Neuronal stem cell (in vitro differentiated cells): ENCODE results near the gene TIMM21.

Source experiments
- DNase-seq: peaks from one replicate; pipeline ENCODE4 v3.0.0-alpha.2; 2013; ENCODE audit warnings: low spot score
- H2AFZ ChIP-seq: one replicate; pipeline ENCODE4 v1.6.1; 2013; ENCODE audit warnings: mild to moderate bottlenecking, low read length, inconsistent platforms
- H2AK5ac ChIP-seq: 2 replicates; pipeline ENCODE4 v1.6.1; 2013; ENCODE audit warnings: low read depth, mild to moderate bottlenecking, inconsistent platforms, low read length, moderate library complexity, mixed read lengths
- H2BK120ac ChIP-seq: 2 replicates; pipeline ENCODE4 v1.6.1; 2013; ENCODE audit warnings: low read depth, mild to moderate bottlenecking, inconsistent platforms, low read length, moderate library complexity, mixed read lengths
- H2BK12ac ChIP-seq: one replicate; pipeline ENCODE4 v1.6.1; 2013; ENCODE audit warnings: low read length, inconsistent platforms
- H2BK15ac ChIP-seq: 2 replicates; pipeline ENCODE4 v1.6.1; 2013; ENCODE audit warnings: mild to moderate bottlenecking, low read length, inconsistent platforms, mixed read lengths
- H2BK5ac ChIP-seq: one replicate; pipeline ENCODE4 v1.6.1; 2013; ENCODE audit warnings: inconsistent platforms, mild to moderate bottlenecking, low read length, moderate library complexity
- H3K14ac ChIP-seq: one replicate; pipeline ENCODE4 v1.6.1; 2013; ENCODE audit warnings: low read length, inconsistent platforms
- H3K18ac ChIP-seq: 2 replicates; pipeline ENCODE4 v1.6.1; 2013; ENCODE audit warnings: low read length, inconsistent platforms
- H3K23ac ChIP-seq: 2 replicates; pipeline ENCODE4 v1.6.1; 2013; ENCODE audit warnings: low read depth, mild to moderate bottlenecking, mixed read lengths, low read length, inconsistent platforms; ENCODE audit not compliant: poor library complexity
- H3K27ac ChIP-seq: replicated peaks from 3 replicates; pipeline ENCODE4 v1.5.1; 2013; ENCODE audit warnings: low read length, inconsistent platforms
- H3K27me3 ChIP-seq, 3 experiments: 2 replicates each; pipeline ENCODE4 v1.6.1; 2013; ENCODE audit warnings: low read length in 3 of 3, mild to moderate bottlenecking in 2 of 3, inconsistent platforms in 1 of 3, low read depth in 1 of 3, mixed read lengths in 1 of 3, moderate library complexity in 1 of 3; ENCODE audit not compliant: control insufficient read depth in 3 of 3, insufficient read depth in 3 of 3
- H3K36me3 ChIP-seq, 2 donors: replicated peaks in 1 of 2; 2 replicates each; pipeline ENCODE4 v1.6.1; 2013; ENCODE audit warnings: low read length in 2 of 2; ENCODE audit not compliant: control insufficient read depth in 2 of 2, insufficient read depth in 2 of 2
- H3K4ac ChIP-seq: 2 replicates; pipeline ENCODE4 v1.6.1; 2013; ENCODE audit warnings: inconsistent platforms, mild to moderate bottlenecking, low read length, moderate library complexity
- H3K4me1 ChIP-seq, 2 donors: 1 replicate in 1 of 2; 2 replicates in 1 of 2; pipeline ENCODE4 v1.6.1; 2013; ENCODE audit warnings: low read length in 2 of 2, low read depth in 1 of 2; ENCODE audit not compliant: control insufficient read depth in 2 of 2, insufficient read depth in 1 of 2
- H3K4me2 ChIP-seq: one replicate; pipeline ENCODE4 v1.6.1; 2013; ENCODE audit warnings: mild to moderate bottlenecking, low read length, inconsistent platforms; ENCODE audit not compliant: insufficient read depth, poor library complexity, severe bottlenecking
- H3K4me3 ChIP-seq, 2 donors: 2 replicates each; pipeline ENCODE4 v1.5.1; 2013; ENCODE audit warnings: low read length in 2 of 2, mild to moderate bottlenecking in 2 of 2, inconsistent platforms in 1 of 2, moderate library complexity in 1 of 2
- H3K79me1 ChIP-seq: one replicate; pipeline ENCODE4 v1.6.1; 2013; ENCODE audit warnings: low read depth, mild to moderate bottlenecking, inconsistent platforms, low read length, moderate library complexity
- H3K9ac ChIP-seq: one replicate; pipeline ENCODE4 v1.6.1; 2013; ENCODE audit warnings: mild to moderate bottlenecking, low read depth, low read length, inconsistent platforms; ENCODE audit not compliant: poor library complexity
- H3K9me3 ChIP-seq, 2 donors: replicated peaks in 1 of 2; 2 replicates each; pipeline versions ENCODE3 to v1.6.1; 2013; ENCODE audit warnings: low read length in 2 of 2, mild to moderate bottlenecking in 2 of 2, inconsistent platforms in 1 of 2, low read depth in 1 of 2, mixed read lengths in 1 of 2, moderate library complexity in 1 of 2; ENCODE audit not compliant: control insufficient read depth in 2 of 2, insufficient read depth in 1 of 2
- H4K8ac ChIP-seq: one replicate; pipeline ENCODE4 v1.6.1; 2013; ENCODE audit warnings: low read depth, mild to moderate bottlenecking, inconsistent platforms, low read length, moderate library complexity
- H4K91ac ChIP-seq: one replicate; pipeline ENCODE4 v1.6.1; 2013; ENCODE audit warnings: low read length, low read depth, mild to moderate bottlenecking, inconsistent platforms; ENCODE audit not compliant: poor library complexity
- WGBS, 2 donors: extraction: QIAGEN DNeasy Blood & Tissue Kit; methylation state at CpG; one replicate each; pipeline ENCODE4 v1.1.7; 2013; ENCODE audit warnings: missing lambda C conversion rate in 2 of 2, mixed read lengths in 1 of 2; ENCODE audit not compliant: insufficient read length in 2 of 2, insufficient replicate concordance in 1 of 2; ENCODE audit errors: extremely low coverage in 2 of 2; 5-methylcytosine and 5-hydroxymethylcytosine counted together

The TIMM21 gene

GRCh38 chr18:74184875-74185274 lies 36.6 kb downstream of the TIMM21 start:
- Histone ChIP-seq H2BK12ac (no peak overlapping the region), H3K18ac (no peak overlapping the region), H4K91ac (no peak overlapping the region), H2AFZ (no peak overlapping the region), H3K9ac (no peak overlapping the region), H2BK15ac (no peak overlapping the region), H2BK5ac (no peak overlapping the region), H3K23ac (no peak overlapping the region), H4K8ac (no peak overlapping the region), H3K27me3 (peaks cover 0 to 29% (median 0%) of the 10 kb centered on the region in 3 experiments), H2AK5ac (no peak overlapping the region), H3K27ac (no peak overlapping the region), H2BK120ac (no peak overlapping the region), H3K36me3 (no peaks in the 10 kb centered on the region), H3K4me3 (no peak overlapping the region), H3K4me2 (no peak overlapping the region), H3K9me3 (no peaks in the 10 kb centered on the region), H3K4me1 (peaks cover 0 to 7% of the 10 kb centered on the region in 2 donors), H3K14ac (no peak overlapping the region), H3K79me1 (no peaks in the 10 kb centered on the region), H3K4ac (no peak overlapping the region)
- no CpG with 5 or more reads among the region's 3 CpGs for WGBS, 2 donors
- DNase-seq: no peak

GRCh38 chr18:74185860-74186259 lies 37.5 kb downstream of the TIMM21 start:
- Histone ChIP-seq H3K4ac (no peak overlapping the region), H2BK5ac (no peak overlapping the region), H4K8ac (no peak overlapping the region), H3K36me3 (no peaks in the 10 kb centered on the region), H3K79me1 (no peaks in the 10 kb centered on the region), H3K14ac (no peak overlapping the region), H2BK120ac (no peak overlapping the region), H3K27me3 (peaks cover 0 to 24% (median 0%) of the 10 kb centered on the region in 3 experiments), H3K27ac (no peak overlapping the region), H2BK12ac (no peak overlapping the region), H2AK5ac (no peak overlapping the region), H3K4me2 (no peak overlapping the region), H3K4me3 (no peak overlapping the region), H3K9me3 (no peaks in the 10 kb centered on the region), H3K4me1 (peaks cover 0 to 7% of the 10 kb centered on the region in 2 donors), H3K9ac (no peak overlapping the region), H2AFZ (no peak overlapping the region), H2BK15ac (no peak overlapping the region), H4K91ac (no peak overlapping the region), H3K23ac (no peak overlapping the region), H3K18ac (no peak overlapping the region)
- WGBS, 2 donors: no CpG with 5 or more reads among the region's 2 CpGs
- DNase-seq: no peak

GRCh38 chr18:74186661-74187060 lies 38.3 kb downstream of the TIMM21 start:
- Histone ChIP-seq H3K14ac (no peak overlapping the region), H2BK15ac (no peak overlapping the region), H3K9me3 (no peaks in the 10 kb centered on the region), H3K9ac (no peak overlapping the region), H3K27me3 (peaks cover 0 to 22% (median 0%) of the 10 kb centered on the region in 3 experiments), H3K4ac (no peak overlapping the region), H2BK12ac (no peak overlapping the region), H3K4me1 (peaks cover 0 to 7% of the 10 kb centered on the region in 2 donors), H3K36me3 (no peaks in the 10 kb centered on the region), H3K79me1 (no peaks in the 10 kb centered on the region), H4K8ac (no peak overlapping the region), H2AK5ac (no peak overlapping the region), H3K4me3 (no peak overlapping the region), H2AFZ (no peak overlapping the region), H2BK120ac (no peak overlapping the region), H3K4me2 (no peak overlapping the region), H3K27ac (no peak overlapping the region), H4K91ac (no peak overlapping the region), H2BK5ac (no peak overlapping the region), H3K23ac (no peak overlapping the region), H3K18ac (no peak overlapping the region)
- WGBS, 2 donors: no CpG with 5 or more reads among the region's 3 CpGs
- no peak for DNase-seq

- H2AFZ ChIP-seq: no peak overlapping the region
- H2AK5ac ChIP-seq: no peak overlapping the region
- DNase-seq: no peak
- no peak overlapping the region for H3K14ac ChIP-seq
- no peaks in the 10 kb centered on the region for H3K36me3 ChIP-seq
- H2BK120ac ChIP-seq: no peak overlapping the region
- H3K23ac ChIP-seq: no peak overlapping the region
- no peak overlapping the region for H3K18ac ChIP-seq
- H3K9ac ChIP-seq: no peak overlapping the region
- no peak overlapping the region for H2BK5ac ChIP-seq
- H3K4me1 ChIP-seq: peaks cover 0 to 3% of the 10 kb centered on the region in 2 donors
- no peak overlapping the region for H4K8ac ChIP-seq
- H3K27me3 ChIP-seq: peaks cover 0 to 14% (median 0%) of the 10 kb centered on the region in 3 experiments
- WGBS, 2 donors: no CpG with 5 or more reads among the region's 4 CpGs
- no peaks in the 10 kb centered on the region for H3K79me1 ChIP-seq
- no peak overlapping the region for H3K4me2 ChIP-seq
- H3K27ac ChIP-seq: no peak overlapping the region
- H3K9me3 ChIP-seq: no peaks in the 10 kb centered on the region
- no peak overlapping the region for H3K4ac ChIP-seq
- no peak overlapping the region for H2BK15ac ChIP-seq
- no peak overlapping the region for H3K4me3 ChIP-seq
- no peak overlapping the region for H4K91ac ChIP-seq
- no peak overlapping the region for H2BK12ac ChIP-seq
These were observed 41.8 kb downstream of the TIMM21 start for GRCh38 chr18:74190086-74190485.
